EL (cell line): ENCODE data around the gene IL21R.
"Not testable (repeated sequence)": the region's sequence is repeated elsewhere in the genome, so short reads cannot be mapped to it uniquely, and the experiment has no call there.

Source experiments
- DNase-seq: peaks from one replicate; pipeline ENCODE4 v3.0.0-alpha.2; 2016

The IL21R gene

DNA sequence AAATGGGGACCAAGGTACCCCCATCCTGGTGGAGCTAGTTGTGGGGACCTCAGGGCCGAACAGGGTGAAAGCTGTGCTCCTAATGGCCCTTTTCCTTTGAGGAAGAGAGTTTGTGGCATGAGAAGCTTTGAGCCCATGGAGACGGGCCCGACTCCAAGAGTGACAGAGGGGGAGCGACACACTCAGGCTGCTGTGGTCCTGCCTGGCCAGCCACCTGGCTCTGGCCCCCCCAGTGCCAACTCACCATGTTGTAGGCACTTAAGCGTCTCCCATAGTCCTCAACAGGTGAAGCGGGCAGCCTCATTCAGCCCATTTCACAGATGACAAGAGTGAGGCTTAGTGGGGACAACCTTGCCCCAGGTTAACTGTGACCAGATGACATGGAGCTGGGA is 1.6 kb downstream of the IL21R start:
- no peak for DNase-seq

DNA sequence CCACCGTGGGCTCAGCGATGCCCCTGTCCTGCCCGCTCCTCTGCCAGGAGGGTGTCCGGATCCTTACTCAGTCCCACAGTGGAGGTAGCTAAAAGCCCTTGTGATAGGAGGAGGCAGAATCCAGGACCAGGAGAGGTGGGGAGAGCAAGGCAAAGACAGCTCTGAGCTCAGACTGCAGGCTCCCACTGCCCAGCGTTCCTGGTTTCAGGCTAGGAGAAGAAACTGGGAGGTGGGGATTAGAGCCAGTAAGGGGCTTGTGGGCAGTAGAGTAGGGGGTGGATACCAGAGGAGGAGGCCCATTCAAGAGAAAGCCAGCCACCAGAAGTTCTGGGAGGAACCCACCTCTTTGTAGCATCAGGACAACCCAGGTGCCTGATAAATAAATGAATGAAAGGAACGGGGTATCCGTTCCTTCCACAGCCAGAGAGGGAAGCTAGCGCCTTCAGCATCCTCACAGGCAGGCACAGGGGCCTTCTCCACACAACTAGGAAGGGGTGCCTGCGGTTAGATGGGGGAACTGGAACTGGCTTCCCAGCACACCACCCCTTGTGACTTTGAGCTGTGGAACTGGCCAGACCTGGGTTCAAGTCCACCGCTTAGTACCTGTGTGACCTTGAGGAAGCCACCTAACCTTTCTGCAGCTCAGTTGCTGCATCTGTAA is 2.3 kb downstream of the IL21R start:
- DNase-seq: no peak

DNA sequence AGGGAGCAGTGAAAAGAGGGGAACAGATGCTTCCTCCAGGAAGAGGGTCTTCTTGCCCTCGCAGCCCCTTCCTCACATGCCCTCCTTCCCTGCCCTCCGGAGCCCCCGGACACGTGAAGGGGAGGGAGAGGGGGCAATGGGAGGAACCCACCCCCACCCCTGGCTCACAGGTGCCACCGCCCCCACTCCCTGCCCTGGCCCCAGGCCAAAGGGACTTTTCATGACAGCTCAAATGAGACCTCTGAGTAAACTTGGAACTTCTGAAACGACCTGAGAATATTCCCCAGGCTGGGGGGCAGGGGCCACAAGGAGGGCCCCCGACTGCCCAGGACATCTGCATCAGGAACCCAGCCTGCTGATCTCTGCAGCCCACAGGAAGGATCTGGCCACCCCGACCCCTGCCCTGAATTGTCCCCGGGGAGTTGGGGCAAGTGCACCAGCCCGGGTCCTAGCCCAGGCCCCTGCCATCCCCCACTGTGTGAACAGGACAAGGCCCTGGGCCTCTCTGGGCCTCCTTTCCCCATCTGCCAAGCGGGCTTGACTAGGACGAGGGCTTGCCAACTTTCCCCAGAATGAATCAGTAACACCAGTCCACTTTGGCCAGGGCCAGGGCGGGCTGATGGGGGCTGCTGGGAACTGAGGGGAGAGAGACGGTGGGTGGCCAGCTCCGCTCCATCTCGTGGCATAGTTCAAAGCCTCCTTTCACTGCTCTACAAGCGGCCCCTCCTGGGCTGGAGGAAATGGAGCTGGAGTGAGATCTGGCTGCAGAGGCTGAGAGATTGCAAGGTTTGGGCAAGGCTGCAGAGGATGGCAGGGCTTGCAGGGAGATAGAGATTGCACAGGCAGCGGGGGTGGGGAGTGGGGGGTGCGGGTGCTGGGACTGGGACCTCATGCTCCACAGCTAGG is 3.8 kb downstream of the IL21R start:
- DNase-seq: no peak

DNA sequence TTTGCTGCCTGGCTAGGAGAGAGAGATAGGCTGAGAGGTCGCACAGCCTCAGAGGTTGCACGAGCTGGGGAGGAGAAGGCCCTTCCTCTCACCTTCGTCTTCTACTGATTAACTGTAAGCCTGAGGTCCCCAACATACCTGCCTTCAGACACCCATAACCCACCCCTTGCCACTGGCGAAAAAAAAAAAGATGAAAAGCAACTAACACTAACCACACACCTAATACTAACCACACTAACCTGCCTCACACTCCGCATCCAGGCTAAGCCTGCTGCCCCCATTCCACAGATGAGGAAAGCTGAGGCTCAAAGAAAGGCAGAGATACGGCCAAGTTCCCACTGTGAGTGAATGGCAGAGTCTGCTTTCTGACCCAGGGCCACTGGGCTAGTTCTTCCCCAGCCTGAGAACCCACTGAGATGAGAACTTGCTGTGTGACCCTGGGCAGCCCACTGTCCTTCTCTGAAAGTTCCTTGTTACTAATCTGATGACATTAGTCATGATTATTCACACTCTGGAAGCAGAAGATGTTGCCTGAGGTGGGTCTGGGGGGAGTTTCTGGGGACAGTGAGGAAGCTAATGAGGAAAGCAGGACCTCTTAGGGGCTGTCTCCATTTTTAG is 4.6 kb downstream of the IL21R start:
- no peak for DNase-seq

DNA sequence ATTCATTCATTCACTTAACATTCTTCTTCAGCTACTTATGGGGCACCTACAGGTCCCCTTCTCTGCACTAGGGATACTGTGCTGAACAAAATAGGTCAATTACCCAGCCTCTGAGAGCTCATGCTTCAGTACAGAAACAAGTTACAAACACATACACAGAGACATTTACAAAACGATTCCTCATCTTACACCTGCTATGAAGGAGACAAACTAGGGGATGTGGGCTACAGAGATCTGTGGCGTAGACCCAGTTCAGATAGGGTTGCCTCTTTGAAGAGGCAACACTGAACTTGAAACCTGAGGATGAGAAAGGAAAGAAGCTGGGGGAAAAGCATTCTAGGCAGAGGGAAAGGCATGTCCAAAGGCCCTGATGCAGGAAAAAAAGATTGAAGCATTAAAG is 5.2 kb downstream of the IL21R start:
- DNase-seq: no peak

DNA sequence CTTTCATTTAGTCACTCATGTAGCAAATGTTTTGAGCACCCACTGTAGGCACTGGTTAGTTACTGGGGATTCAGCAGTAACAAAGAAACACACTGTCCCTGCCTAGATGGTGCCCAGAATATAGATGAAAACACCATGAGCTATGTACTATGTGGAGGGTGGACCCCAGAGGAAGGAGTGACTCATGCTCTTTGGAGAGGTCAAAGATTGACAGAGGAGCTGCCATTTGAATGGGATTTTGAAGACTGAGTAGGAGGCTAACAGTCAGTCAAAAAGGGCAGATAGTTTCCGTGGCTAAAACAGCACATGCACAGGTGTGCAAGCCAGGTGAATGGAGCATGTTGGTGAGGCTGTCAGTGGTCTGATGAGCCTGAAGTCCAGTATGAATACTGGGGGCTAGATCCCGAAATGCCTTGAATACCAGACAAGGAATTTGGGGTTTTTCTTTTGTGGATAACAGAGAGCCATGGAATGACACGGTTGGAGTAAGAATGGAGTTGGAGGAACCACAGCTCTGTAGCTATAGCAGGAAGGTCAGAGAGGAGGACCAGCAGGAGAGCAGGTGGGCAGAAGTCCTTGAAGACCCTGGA is 6.1 kb downstream of the IL21R start:
- peak; percentile 36 for DNase-seq

DNA sequence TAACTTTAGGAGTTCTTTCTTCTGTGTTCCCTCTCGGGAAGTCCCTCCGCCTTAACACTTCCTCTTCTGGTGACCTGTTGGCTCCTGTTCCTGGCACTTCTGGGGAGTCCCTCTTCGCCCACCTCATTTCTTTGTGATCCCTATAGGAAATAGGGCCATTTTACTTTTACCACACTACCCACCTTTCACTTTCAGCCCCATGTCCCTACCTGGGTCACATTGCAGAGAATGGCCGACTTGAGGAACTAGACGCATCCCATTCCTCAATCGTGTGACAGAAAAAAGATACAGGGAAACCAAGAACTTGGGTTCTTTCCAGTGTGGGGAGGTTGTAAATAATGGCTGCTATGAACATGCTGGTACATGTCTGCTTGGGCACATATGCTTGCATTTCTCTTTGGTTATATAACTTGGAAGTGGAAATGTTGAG is 6.6 kb downstream of the IL21R start:
- DNase-seq: no peak

DNA sequence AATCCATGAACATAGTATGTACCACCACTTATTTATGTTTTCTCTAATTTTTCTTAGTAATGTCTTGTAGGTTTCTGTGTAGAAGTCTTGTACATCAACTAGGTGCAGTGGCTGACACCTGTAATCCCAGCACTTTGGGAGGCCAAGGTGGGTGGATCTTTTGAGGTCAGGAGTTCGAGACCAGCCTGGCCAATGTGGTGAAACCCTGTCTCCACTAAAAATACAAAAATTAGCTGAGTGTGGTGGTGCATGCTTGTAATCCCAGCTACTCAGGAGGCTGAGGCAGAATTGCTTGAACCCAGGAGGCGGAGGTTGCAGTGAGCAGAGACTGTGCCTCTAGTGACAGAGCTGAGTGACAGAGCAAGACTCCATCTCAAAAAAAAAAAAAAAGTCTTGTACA is 8.0 kb downstream of the IL21R start:
- not testable (repeated sequence) for DNase-seq

DNA sequence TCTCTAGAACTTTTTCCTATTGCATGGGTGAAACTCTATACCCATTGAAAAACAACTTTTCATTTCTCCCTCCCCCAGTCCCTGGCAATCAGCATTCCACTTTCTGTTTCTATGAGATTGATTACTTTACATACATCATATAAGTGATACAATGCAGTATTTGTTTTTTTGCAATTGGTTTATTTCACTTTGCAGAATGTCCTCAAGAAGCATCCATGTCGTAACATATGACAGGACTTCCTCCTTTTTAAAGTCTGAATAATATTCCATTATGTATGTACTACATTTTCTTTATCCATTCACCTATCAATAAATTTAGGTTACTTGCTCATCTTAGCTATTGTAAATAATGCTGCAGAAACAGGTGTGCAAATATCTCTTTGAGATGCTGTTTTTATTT is 8.8 kb downstream of the IL21R start:
- no peak for DNase-seq

DNA sequence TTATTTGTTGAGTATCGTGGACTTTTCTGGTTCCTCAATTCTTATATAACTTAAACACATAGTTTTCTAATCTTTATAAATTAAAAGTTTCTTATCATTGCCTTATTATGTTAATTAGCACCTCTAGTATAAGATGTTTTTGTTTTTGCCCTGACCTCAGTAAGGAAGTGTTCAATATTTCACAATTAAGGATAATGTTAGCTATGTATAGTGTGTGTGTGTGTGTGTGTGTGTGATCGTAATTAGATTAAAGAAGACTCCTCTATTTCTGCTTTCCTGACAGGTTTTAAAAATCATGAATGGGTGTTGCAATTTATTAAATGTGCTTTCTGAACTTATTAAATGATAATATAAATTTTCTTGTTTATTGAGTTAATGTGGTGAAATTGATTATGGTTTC is 12.0 kb downstream of the IL21R start:
- DNase-seq: no peak

DNA sequence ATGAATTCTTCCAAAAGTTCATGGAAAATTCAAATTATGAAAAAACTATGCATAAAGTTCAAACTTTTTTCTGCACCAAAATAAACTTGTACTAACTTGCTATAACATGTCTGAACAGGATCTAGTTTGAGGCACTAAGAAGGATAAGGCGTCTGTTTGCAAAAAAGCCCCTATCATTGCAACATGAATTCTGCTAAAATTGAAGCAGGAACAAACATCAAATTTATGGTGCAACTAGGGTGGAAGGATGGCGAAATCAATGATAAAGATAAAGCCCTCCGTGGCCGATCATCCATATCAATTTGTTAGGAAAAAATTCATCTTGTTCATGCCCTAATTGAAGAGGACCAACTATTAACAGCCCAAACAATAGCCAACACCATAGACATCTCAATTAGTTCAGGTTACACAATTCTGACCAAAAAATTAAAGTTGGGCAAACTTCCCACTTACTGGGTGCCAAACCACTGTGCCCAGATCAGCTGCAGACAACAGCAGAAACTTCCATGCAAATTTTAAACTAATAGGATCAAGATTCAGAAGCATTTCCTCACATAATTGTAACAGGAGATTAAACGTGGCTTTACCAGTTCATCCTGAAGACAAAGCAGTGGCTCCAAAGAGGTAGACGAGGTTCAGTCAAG is 12.9 kb downstream of the IL21R start:
- DNase-seq: no peak

DNA sequence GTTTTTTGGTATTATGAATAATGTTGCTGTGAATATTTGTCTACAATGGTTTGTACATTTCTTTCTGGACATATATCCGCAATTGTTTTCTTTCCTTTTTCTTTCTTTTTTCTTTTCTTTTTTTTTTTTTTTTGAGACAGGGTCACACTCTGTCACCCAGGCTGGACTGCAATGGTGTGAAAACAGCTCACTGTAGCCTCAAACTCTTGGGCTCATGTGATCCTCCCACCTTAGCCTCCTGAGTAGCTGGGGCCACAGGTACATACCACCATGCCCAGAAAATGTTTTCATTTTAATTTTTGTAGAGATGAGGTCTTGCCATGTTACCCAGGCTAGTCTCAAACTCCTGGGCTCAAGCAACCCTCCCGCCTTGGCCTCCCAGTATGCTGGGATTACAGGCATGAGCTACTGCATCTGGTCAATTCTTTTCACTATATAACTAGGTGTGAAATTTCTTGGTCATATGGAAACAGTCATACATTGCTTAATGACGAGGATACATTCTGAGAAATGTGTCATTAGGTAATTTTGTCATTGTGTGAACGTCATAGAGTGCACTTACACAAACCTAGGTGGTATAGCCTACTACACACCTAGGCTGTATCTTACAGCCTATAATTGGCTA is 15.2 kb downstream of the IL21R start:
- no peak for DNase-seq

DNA sequence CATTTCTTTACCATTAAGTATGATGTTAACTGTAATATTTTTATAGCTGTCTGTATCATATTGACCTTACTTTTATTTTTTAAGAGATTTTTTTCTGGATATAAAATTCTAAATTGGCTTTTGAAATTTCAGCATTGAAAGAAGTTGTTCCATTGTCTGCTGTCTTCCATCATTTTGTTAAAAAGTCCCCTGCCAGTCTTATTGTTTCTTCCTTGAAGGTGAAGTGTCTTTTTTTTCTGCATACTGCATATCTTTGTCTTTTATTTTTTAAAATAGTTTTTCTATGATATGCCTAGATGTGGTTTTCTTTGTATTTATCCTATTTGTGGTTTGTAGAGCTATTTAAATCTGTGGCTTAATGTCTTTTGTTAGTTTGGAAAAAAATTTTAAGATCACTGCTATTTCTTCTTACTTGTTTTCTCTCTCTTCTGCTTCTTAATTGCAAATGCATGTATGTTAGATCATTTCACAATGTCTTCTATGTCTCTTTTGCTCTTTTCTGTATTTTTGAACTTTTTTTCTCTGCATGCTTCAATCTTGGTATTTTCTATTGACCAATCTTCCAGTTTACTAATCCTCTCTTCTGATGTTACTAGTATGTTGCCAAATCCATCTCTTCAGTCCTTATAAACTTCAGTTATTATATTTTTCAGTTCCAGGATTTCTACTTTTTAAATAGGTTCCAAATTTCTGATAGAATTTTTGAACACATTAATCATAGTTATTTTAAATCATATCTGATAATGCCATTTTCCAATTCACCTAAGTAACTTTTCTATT is 20.2 kb downstream of the IL21R start:
- DNase-seq: no peak

DNA sequence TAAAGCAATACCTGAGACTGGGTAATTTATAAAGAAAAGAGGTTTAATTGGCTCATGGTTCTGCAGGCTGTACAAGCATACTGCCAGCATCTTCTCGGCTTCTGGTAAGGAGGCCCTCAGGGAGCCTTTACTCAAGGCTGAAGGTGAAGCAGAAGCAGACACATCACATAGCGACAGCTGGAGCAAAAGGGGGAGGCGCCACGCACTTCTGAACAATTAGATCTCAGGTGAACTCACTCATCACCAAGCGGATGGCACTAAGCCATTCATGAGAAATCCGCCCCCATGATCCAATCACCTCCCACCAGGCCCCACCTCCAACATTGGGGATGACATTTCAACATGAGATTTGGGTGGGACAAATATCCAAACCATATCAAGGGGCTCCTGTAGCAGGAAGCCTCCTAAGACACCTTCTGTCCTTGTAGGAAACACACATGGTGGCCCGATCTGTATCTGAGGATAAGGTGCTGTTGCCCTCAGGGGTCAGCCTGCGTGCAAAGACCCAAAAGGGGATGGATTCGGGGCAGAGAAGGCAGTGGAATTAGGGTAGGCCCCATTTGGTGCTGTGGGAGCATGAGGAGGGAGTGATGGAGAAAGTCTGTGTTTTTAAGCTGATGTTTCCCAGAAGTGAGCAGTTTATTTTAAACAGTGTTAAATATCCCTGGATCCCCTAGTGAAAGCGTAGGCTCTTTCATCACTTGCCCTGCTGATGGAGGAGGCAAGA is 23.0 kb downstream of the IL21R start:
- no peak for DNase-seq

DNA sequence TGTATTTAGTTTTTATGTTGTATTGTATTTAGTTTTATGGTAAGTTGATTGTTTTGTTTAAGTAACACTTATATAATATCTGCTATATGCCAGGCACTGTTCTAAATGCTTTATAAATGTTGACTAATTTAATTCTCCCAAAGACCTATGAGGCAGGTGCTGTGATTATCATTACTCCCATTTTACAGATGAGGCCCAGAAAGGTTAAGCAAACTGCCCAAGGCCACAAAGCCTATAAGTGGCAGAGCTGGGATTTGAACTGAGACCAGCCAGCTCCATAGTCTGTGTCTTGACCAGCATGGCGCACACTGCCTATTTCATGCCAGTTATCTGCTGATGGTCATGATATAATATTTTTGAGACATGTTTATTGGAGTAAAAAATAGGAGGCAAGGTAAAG is 24.0 kb downstream of the IL21R start:
- DNase-seq: no peak

DNA sequence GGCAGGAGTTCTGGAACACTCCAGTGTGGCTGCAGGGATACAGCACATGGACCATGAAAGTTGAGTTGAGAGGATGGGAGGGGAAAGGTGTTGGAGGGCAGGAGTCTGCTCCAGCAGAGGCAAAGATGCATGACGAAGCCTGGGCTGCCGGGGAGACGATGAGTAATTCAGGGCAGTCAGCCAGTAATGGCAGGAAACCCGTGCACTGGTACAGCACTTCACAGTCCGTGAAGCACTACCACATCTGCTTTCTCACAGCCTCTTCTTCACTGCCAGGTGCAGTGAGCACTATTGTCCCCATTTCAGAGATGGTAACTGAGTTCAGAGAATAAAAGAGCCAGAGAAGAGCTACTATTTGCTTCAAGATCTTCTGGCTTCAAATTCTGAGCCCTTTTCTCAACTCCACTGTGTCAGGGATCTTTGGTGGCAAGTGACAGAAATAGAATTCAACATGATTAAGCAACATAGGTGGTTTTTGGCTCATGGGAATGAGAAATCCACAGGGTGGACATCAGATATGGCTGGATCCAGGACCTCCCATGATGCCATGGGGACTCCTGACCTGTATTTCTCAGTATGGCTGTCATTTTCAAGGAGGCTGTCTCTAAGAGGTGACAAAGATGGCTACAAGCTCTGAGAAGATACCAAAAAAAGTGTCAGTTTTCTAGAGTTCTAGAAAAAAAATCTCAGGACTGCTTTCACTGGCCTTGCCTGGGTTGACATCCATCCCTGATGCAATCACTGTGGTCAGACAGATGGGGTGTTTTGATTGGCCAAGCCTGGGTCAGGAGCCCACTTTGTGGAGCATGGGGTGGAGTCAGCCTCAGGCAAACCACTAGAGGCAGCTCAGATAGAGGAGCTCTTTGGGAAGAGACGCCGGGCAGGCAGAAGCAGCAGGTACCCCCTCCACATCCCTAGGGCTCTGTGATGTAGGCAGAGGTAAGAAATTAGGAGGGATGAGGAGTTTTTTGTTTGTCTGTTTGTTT is 24.7 kb downstream of the IL21R start:
- peak; percentile 88 for DNase-seq

DNA sequence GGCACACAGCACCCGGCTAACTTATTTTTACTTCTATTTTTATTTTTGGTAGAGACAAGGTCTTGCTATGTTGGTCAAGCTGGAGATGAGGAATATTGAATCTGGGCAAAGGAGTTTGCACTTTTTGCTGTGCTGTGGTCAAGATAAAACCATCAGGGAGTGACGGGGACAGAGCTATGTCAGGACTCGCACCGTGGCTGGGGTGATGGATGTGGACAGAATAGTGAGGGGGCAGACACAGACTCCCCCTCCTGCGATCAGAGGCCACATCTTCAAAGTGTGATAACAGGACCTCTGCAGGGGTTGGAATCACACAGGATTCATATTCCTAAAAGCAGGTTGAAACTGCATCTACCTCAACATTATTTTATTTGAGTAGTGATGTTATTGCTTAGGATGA is 25.6 kb downstream of the IL21R start:
- no peak for DNase-seq

DNA sequence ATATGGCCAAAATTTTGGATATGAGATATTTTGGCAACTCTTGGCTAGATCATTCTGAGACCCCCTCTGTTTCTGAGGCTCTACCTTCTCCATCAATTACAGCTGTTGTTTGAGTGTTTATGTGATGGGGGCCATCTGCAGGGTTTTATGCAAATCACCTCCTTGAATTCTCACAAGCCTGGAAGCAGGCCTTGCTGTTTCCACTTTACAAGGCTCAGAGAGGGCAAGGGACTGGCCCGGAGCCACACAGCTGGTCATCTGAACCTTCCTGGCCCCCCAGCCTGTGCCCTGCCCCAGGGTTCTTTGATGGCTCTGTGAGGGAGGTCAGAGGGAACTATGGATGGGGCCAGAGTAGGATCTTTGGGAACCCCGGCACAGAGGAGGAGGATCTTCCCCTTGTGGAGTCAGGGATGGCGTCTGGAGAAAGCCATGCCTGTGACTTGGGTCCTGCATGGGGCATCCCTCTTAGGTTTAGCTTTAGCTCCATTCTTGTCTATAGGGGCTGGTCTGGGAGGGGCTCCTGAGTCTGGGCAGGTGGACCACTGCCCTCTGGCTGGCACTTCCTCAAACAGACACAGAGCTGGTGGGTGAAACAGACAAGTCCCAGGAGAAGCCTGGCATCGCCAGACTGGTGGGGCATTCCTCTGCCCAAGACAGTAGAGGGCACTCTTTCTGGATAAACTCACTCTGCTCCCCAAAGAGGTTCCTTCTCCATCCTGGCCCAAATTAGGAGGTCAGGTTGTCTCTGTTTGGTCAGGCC is 26.2 kb downstream of the IL21R start:
- no peak for DNase-seq

DNA sequence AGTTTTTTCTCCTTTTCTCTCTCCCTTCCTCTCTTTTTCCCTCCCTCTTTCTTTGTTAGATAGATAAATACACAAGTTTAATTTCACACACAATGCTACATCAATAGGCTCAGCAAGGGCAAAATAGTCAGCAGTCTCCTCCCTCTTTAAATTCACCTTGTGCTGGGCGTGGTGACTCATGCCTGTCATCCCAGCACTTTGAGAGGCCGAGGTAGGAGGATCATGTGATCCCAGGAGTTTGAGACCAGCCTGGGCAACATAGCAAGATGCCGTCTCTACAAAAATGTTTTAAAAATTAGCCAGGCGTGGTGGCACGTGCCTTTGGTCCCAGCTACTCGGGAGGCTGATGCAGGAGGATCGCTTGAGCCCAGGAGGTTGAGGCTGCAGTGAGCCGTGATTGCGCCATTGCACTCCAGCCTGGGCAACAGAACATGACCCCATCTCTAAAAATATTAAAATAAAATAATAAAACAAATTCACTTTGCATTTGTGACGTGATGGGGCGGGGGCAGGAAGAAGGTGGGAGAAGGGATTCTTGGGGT is 27.4 kb downstream of the IL21R start:
- DNase-seq: no peak
